ENCODE measurements around the gene GNG7. TPM values are rescaled to one million over a fixed set of nuclear protein-coding genes. Genes with fewer than 3 reads are reported as not detected.
A peak's percentile ranks its signal among the peaks of the same experiment; 100 is the strongest.

The GNG7 gene
- total RNA-seq, 1 experiment from 2014 or later, result 7.7 TPM

GRCh38 chr19:2556221-2557092 lies 146.0 kb downstream of the GNG7 start:
- Histone ChIP-seq H2BK120ac (ENCODE audit: low read depth, low read length, poor library complexity, severe bottlenecking) (no peak overlapping the region), H3K9me3 (ENCODE audit: control insufficient read depth, low read depth, low read length) (no peaks in the 10 kb centered on the region), H3K23me2 (ENCODE audit: insufficient read length, low read depth, low read length, poor library complexity, severe bottlenecking) (no peaks in the 10 kb centered on the region), H3K4me2 (ENCODE audit: insufficient read depth, insufficient read length, low read length) (no peak overlapping the region), H3K4ac (ENCODE audit: low read depth, low read length) (no peak overlapping the region; the same call in 1 of the 2 replicates), H2BK5ac (ENCODE audit: insufficient read length, low read length) (no peak overlapping the region), H3K27me3 (ENCODE audit: insufficient read depth, low read length) (no peaks in the 10 kb centered on the region), H2AFZ (ENCODE audit: low read length) (no peak overlapping the region), H3K14ac (ENCODE audit: insufficient read depth, low read length) (no peak overlapping the region; the same call in 1 of the 2 replicates), H4K5ac (ENCODE audit: insufficient read length, low read depth, low read length) (peak overlapping the region; percentile 3), H4K91ac (ENCODE audit: insufficient read length, low read depth, low read length) (no peak overlapping the region), H3T11ph (ENCODE audit: low read length) (no peak overlapping the region), H3K18ac (ENCODE audit: insufficient read length, low read depth, low read length) (no peak overlapping the region), H3K4me1 (ENCODE audit: insufficient read depth, low read length) (no peaks in the 10 kb centered on the region), H2BK15ac (ENCODE audit: low read depth, low read length) (no peak overlapping the region), H3K56ac (ENCODE audit: insufficient read length, low read depth, low read length) (no peak overlapping the region), H4K8ac (replicated peaks; ENCODE audit: insufficient read length, low read depth, low read length) (peak overlapping the region; percentile 35), H3K79me2 (ENCODE audit: insufficient read depth, low read length) (no peaks in the 10 kb centered on the region), H3K23ac (ENCODE audit: insufficient read length, low read depth, low read length) (no peak overlapping the region), H2AK5ac (ENCODE audit: insufficient read length, low read length) (no peak overlapping the region), H4K20me1 (ENCODE audit: control insufficient read depth, insufficient read depth, insufficient read length) (no peaks in the 10 kb centered on the region), H2BK12ac (ENCODE audit: insufficient read length, low read depth, low read length) (no peak overlapping the region), H3K27ac (ENCODE audit: insufficient read length, low read depth, low read length) (no peak overlapping the region), H3K79me1 (ENCODE audit: insufficient read depth, low read depth, low read length, poor library complexity, severe bottlenecking) (no peaks in the 10 kb centered on the region), H3K9ac (ENCODE audit: extremely low read depth, insufficient read length, low read length) (no peak overlapping the region), H2BK20ac (ENCODE audit: low read depth, low read length, poor library complexity, severe bottlenecking) (no peak overlapping the region)
- H3K27me3 Mint-ChIP-seq (ENCODE audit: low read depth), result no peaks in the 10 kb centered on the region
- peak overlapping the region; percentile 39 to 93 (median 77); a peak in 4 of 7 replicates for H3K27ac Mint-ChIP-seq
- peaks cover 6 to 15% of the 10 kb centered on the region in 2 experiments; a peak in 3 of 4 replicates for H3K4me1 Mint-ChIP-seq
- no CpG with 5 or more reads among the region's 37 CpGs for WGBS (ENCODE audit: extremely low coverage, insufficient read length, low lambda C conversion rate)
- no peaks in the 10 kb centered on the region; a peak in 1 of 7 replicates for H3K36me3 Mint-ChIP-seq (ENCODE audit: insufficient read depth in 1 of 3, low read depth in 3 of 3)
- no peak for TF ChIP-seq CTCF (conservative IDR thresholded peaks at IDR 0.05)
- no peak for DNase-seq
- peaks cover 0 to 3% of the 10 kb centered on the region in 2 experiments; a peak in 2 of 5 replicates for H3K9me3 Mint-ChIP-seq
- H3K4me3 Mint-ChIP-seq, result peak overlapping the region in 1 of 2 experiments; percentile 57; a peak in 2 of 5 replicates
